Fibroblast of skin of left biceps (primary cell): Measurements from ENCODE around the gene RELL2.
A peak's percentile ranks its signal among the peaks of the same experiment; 100 is the strongest.
"Not testable (repeated sequence)": the region's sequence is repeated elsewhere in the genome, so short reads cannot be mapped to it uniquely, and the experiment has no call there.

ENCODE experiments used
- DNase-seq, 2 experiments: peaks; one replicate each; pipeline ENCODE4 v3.0.0-alpha.2; 2013; ENCODE audit warnings: low read depth in 2 of 2

Gene RELL2, protein sequence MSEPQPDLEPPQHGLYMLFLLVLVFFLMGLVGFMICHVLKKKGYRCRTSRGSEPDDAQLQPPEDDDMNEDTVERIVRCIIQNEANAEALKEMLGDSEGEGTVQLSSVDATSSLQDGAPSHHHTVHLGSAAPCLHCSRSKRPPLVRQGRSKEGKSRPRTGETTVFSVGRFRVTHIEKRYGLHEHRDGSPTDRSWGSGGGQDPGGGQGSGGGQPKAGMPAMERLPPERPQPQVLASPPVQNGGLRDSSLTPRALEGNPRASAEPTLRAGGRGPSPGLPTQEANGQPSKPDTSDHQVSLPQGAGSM

GRCh38 chr5:141636413-141637122, at the start of gene RELL2, which contains the start of gene HDAC3:
Gene RELL2 (plus strand): TSS chr5:141636997. CDS start chr5:141638226, 1,229 bp downstream.
Gene HDAC3 (minus strand): TSS chr5:141636849. CDS start chr5:141636790, 59 bp downstream.
- peak; percentile 54 to 58 for DNase-seq

- no peak for DNase-seq
Observed at GRCh38 chr5:141590127-141590526, 46.7 kb upstream of the RELL2 start.

DNA sequence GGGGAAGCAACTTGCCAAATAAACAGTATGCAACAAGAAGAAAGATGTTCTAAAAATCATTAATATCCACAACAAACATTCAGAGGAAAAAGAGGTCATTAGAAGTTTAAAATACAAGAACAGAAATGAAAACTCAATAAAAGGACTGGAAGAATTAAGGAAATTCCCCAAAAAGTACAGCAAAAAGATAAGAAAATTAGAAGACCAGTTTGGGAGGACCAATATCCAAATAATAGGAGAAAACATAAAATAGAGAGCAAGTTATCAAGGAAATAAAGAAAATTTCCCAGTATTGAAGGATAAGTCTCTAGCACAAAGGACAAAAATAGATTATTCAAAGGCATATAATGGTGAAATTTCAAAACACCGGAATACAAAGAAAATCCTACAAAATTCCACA, 39.9 kb upstream of the RELL2 start:
- no peak for DNase-seq

GRCh38 chr5:141597394-141597793, 39.4 kb upstream of the RELL2 start:
- no peak for DNase-seq

DNA sequence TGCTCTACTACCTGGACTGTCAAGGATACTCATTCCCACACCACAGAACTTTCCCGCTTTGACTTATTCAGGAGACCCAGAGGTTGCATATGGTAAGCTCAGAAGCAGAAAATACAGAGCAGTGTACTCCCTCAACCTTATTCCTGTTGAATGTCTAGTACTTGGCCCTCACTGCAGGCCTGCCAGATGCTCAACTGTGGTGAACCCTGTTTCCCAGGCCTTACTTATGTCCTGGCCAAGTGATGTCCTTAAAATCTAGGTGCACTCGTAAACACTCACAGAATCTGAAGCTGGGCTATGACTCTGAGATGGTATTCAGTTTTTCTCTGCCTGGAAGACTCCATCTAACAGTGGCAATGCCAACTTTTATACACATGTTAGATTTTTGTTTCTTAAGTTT, 39.0 kb upstream of the RELL2 start:
- no peak for DNase-seq

- DNase-seq: peak in 1 of 2 experiments; percentile 7
Observed at GRCh38 chr5:141598391-141599345, 38.1 kb upstream of the RELL2 start.

- no peak for DNase-seq
Observed at GRCh38 chr5:141602606-141603005, 34.2 kb upstream of the RELL2 start.

DNA sequence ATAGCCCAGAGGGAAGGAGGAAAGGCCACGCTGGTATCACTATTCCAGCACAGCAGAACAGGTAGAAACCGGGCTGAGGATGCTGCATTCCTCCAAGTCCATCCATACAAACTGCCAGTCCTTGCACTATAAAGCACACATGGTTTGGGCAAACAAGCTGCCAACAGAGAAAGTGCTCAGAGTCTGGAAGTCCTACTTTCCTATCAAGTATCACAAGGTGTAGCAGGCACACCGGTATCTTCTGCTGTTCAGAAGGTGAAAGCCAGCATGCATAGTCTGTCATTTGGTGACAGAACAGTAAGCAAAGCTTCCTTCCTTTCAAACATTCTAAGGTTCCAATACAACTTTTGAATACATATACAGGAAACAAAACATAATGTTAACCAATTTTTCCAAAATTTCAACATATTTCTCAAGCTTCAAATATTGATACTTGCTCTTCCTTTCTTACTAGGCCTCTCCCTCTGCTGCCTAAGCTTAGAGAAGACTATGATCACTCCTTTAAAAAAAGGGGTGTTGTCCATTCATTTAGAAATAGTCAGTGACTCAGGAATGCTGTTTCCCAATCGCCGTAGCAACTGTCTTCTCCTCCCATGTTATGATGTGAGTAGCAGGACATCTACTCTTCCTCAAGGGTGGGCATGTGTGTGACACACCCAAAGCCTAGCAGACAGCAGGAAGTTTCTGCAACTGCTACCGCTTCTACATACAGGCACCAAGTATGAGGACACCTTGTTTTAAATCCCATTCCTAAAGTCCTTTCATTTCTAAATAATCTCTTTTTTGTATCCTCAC, 32.7 kb upstream of the RELL2 start:
- DNase-seq: peak; percentile 74 to 78

GRCh38 chr5:141605523-141606277, 31.1 kb upstream of the RELL2 start:
- DNase-seq: peak in 1 of 2 experiments; percentile 6

DNA sequence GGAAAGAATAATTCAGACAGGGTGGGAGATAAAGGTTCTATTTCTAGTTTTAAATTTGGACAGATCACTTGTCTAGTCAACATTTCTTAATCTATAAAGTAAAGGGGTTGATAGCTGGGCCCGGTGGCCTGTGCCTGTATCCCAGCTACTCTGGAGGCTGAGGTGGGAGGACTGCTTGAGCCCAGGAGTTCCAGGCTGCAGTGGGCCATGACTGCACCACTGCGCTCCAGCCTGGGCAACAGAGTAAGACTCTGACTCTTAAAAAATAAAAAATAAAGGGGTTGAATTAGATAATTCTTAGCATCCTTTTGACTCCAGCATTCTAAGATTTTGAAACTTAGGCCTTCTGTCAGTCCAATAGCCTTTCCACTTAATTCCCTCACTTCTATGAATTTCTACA, 28.8 kb upstream of the RELL2 start:
- DNase-seq: no peak

GRCh38 chr5:141608557-141608956, 28.2 kb upstream of the RELL2 start:
- DNase-seq: no peak

DNA sequence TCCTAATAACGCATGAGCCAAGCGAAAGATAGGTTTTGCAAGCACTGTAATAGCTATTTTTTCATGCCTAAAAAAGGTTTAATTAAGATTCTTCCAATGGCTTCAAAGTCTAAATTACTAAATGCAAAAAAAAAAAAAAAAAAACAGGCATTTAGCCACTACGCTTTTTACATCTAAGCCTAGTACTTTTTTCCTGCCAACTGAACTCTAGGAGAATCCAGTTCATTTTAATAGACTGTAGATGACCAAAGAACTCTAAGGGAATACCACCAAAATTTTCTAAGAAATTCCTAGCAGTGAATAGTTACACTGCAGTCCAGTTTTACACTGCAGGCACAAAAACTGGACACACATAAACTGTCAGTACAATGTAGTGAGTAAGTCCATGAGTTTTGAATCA, 27.8 kb upstream of the RELL2 start:
- DNase-seq: no peak

- not testable (repeated sequence) for DNase-seq
Observed at GRCh38 chr5:141609921-141610320, 26.9 kb upstream of the RELL2 start.

- DNase-seq: no peak
Observed at GRCh38 chr5:141611289-141611688, 25.5 kb upstream of the RELL2 start.

- DNase-seq: no peak
Observed at GRCh38 chr5:141613344-141613743, 23.5 kb upstream of the RELL2 start.

- DNase-seq: no peak
Observed at GRCh38 chr5:141615991-141616720, 20.6 kb upstream of the RELL2 start.

- DNase-seq: no peak
Observed at GRCh38 chr5:141617128-141617527, 19.7 kb upstream of the RELL2 start.

GRCh38 chr5:141617682-141618029, 19.1 kb upstream of the RELL2 start:
- DNase-seq: no peak

DNA sequence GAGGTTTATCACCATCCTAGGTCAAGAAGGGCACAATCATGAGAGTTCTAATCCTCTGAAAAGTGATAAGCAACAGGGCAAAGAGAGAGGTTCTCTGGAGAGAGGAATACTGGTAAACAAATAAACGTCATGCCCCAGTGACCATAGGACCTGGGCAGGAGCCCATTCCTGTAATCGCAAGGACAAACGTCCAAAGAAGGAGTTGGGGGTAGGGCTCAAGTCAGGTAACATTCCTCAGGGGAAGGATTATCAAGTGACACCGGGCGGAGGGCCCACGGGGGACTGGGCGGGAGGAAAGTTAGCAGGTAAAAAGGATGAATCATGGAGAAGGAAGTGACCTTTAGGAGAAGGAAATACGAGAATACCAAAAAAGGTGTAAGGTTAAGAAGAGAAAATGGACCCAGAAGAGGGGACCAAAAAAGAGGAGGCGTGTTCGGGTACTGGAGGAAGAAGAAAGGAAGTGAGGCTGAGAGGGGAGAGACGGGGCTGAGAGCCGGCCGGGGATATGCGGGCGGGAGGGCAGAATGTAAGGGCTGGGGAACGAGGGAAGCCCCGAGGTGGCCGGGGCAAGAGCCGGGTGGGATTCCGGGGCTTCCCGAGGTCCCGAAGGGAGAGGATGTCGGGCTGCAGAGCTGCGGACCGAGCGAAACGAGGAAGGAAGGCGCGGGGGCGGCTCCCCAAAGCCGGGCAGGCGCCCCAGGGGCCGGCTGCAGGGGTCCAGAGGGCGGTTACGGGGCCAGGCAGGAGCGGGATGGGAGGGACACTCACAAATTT, 18.6 kb upstream of the RELL2 start:
- no peak for DNase-seq
